ENCODE measurements around the gene ARFGAP1. TPM values are rescaled to one million over a fixed set of nuclear protein-coding genes. Genes with fewer than 3 reads are reported as not detected.

Gene ARFGAP1
- total and polyA plus RNA-seq, 2 of the 8 experiments (the other 6 are each of a cell fraction or from before 2014, with no cell fraction given) = 93.7 to 100 TPM

- TF ChIP-seq KDM1A (IDR thresholded peaks at IDR 0.05; ENCODE audit: borderline replicate concordance, low read length) = no peak
- no peak for TF ChIP-seq E2F6 (IDR thresholded peaks at IDR 0.05)
- TF ChIP-seq CHD1 (IDR thresholded peaks at IDR 0.05; ENCODE audit: low read depth, low read length) = no peak
- no peak for TF ChIP-seq RXRA (IDR thresholded peaks at IDR 0.05; ENCODE audit: insufficient read depth, low read depth, low read length)
- 0 out of 2 replicates have a peak, but pooled peaks have one; percentile 65 for TF ChIP-seq GABPA (IDR thresholded peaks at IDR 0.05; ENCODE audit: borderline replicate concordance, insufficient read depth, low read length)
- no peak for TF ChIP-seq SP1 (IDR thresholded peaks at IDR 0.05; ENCODE audit: low read depth, low read length)
- TF ChIP-seq KDM4A (IDR thresholded peaks at IDR 0.05; ENCODE audit: low read depth, low read length, severe bottlenecking) = no peak
- TF ChIP-seq SP4 (IDR thresholded peaks at IDR 0.05; ENCODE audit: low read length) = no peak
- no peak for TF ChIP-seq RFX5 (IDR thresholded peaks at IDR 0.05; ENCODE audit: borderline replicate concordance, low read depth, low read length)
- TF ChIP-seq SIRT6 (IDR thresholded peaks at IDR 0.05; ENCODE audit: low read length) = no peak
- no peak for TF ChIP-seq EGR1 (IDR thresholded peaks at IDR 0.05; ENCODE audit: borderline replicate concordance, low read depth, low read length)
Observed at GRCh38 chr20:63280929-63281545, 8.4 kb downstream of the ARFGAP1 start (continued).
